GM12878 (cell line): Measurements from ENCODE around the gene NAP1L4. TPM values are rescaled to one million over a fixed set of nuclear protein-coding genes. Genes with fewer than 3 reads are reported as not detected.

ENCODE experiments used
- ATAC-seq: fragments of 200-7000 bp; cut with Tn5 transposase; 3 replicates; pipeline ENCODE4 v1.9.1; 2020; ENCODE audit warnings: mild to moderate bottlenecking, moderate library complexity
- BruUV-seq: library from RNA; stranded (reverse); fragments of 400-500 nt; replicated peaks from 2 replicates; lab custom pipeline; 2021; lab: Mats Ljungman, UMichigan
- CTCF ChIA-PET: fragments of 300-600 bp; sonication (Branson Sonifier 250); formaldehyde crosslinking; extraction: SDS; loops from one replicate; lab custom pipeline; 2021; ENCODE audit warnings: inconsistent platforms; lab: Yijun Ruan, JAX
- POLR2A ChIA-PET: fragments of 350-600 bp; formaldehyde crosslinking; extraction: SDS; loops from one replicate; lab custom pipeline; 2021; ENCODE audit warnings: inconsistent platforms; lab: Charles Lee
- RAD21 ChIA-PET: fragments of 300-600 bp; sonication (Branson Sonifier 250); formaldehyde crosslinking; loops from one replicate; lab custom pipeline; 2023; ENCODE audit warnings: antibody characterized with exemption; ENCODE audit not compliant: unreplicated experiment; lab: Charles Lee
- SMC1A ChIA-PET: fragments of 300-600 bp; sonication (Branson Sonifier 250); formaldehyde crosslinking; loops from one replicate; lab custom pipeline; 2023; ENCODE audit not compliant: unreplicated experiment, uncharacterized antibody; lab: Charles Lee
- DNase-seq: peaks from one replicate; pipeline ENCODE4 v3.0.0-alpha.2; 2011; ENCODE audit warnings: low read depth, low spot score
- FAIRE-seq: peaks from 3 replicates; lab custom pipeline; 2011; peaks lifted over from hg19 to GRCh38; lab: Jason Lieb, UNC
- H2AFZ ChIP-seq: 2 replicates; pipeline ENCODE4 v1.6.0; 2011; ENCODE audit warnings: low read depth, low read length, control low read depth; ENCODE audit not compliant: control insufficient read depth
- H3K27ac ChIP-seq: 2 replicates; pipeline ENCODE4 v1.5.1; 2011; ENCODE audit warnings: control low read depth; ENCODE audit not compliant: control insufficient read depth, insufficient read depth
- H3K27me3 ChIP-seq, 2 experiments: replicated peaks in 1 of 2; 2 replicates each; pipeline versions ENCODE4 v1.6.0 to v1.6.1; 2011; ENCODE audit warnings: low read length in 1 of 2; ENCODE audit not compliant: control insufficient read depth in 2 of 2, insufficient read depth in 2 of 2
- H3K36me3 ChIP-seq, 2 experiments: 2 replicates each; pipeline ENCODE4 v1.5.1; 2011; ENCODE audit warnings: low read length in 1 of 2; ENCODE audit not compliant: control insufficient read depth in 2 of 2, insufficient read depth in 2 of 2
- H3K4me1 ChIP-seq: 2 replicates; pipeline ENCODE4 v1.6.1; 2011; ENCODE audit warnings: mild to moderate bottlenecking, low read length, moderate library complexity, mixed read lengths; ENCODE audit not compliant: control insufficient read depth, insufficient read depth
- H3K4me2 ChIP-seq: 2 replicates; pipeline ENCODE4 v1.6.0; 2011; ENCODE audit warnings: control low read depth; ENCODE audit not compliant: control insufficient read depth, insufficient read depth
- H3K4me3 ChIP-seq: fragments of 200-600 bp; sonication (generic); 2 replicates; pipeline ENCODE4 v1.5.1; 2016
- H3K79me2 ChIP-seq: 2 replicates; pipeline ENCODE4 v1.6.0; 2011; ENCODE audit warnings: low read length; ENCODE audit not compliant: control insufficient read depth, insufficient read depth
- H3K9ac ChIP-seq: 2 replicates; pipeline ENCODE4 v1.8.0; 2011; ENCODE audit warnings: low read length, control low read depth, mixed read lengths; ENCODE audit not compliant: control insufficient read depth, insufficient read depth
- H3K9me3 ChIP-seq: replicated peaks from 3 replicates; pipeline ENCODE4 v1.5.1; 2011; ENCODE audit warnings: mild to moderate bottlenecking, low read length; ENCODE audit not compliant: control insufficient read depth, insufficient read depth
- H4K20me1 ChIP-seq: 2 replicates; pipeline ENCODE4 v1.6.0; 2011; ENCODE audit not compliant: control insufficient read depth, insufficient read depth
- BMI1 ChIP-seq: fragments of 450-650 bp; IDR thresholded peaks from 2 replicates; pipeline ENCODE4 v1.6.1; 2016; ENCODE audit warnings: mild to moderate bottlenecking, moderate library complexity, borderline replicate concordance
- EZH2 ChIP-seq: IDR thresholded peaks from 2 replicates; pipeline ENCODE4 v1.6.1; 2012; ENCODE audit warnings: low read depth, mild to moderate bottlenecking, control low read depth, inconsistent platforms, low read length, borderline replicate concordance; ENCODE audit not compliant: control insufficient read depth
- IKZF2 ChIP-seq, 2 experiments: fragments of 450-650 bp; IDR thresholded peaks; 2 replicates each; pipeline ENCODE4 v1.6.1; 2017; ENCODE audit warnings: mild to moderate bottlenecking in 2 of 2, moderate library complexity in 2 of 2
- NFXL1 ChIP-seq: fragments of 450-650 bp; IDR thresholded peaks from 2 replicates; pipeline ENCODE4 v1.6.1; 2017; ENCODE audit warnings: antibody characterized with exemption, mild to moderate bottlenecking, borderline replicate concordance
- PAX8 ChIP-seq: fragments of 450-650 bp; IDR thresholded peaks from 2 replicates; pipeline ENCODE4 v1.6.1; 2017; ENCODE audit warnings: mild to moderate bottlenecking, moderate library complexity
- RELA ChIP-seq: fragments of 450-650 bp; IDR thresholded peaks from 2 replicates; pipeline ENCODE4 v1.8.0; 2014; ENCODE audit warnings: borderline replicate concordance; ENCODE audit not compliant: partially characterized antibody
- SPI1 ChIP-seq: IDR thresholded peaks from 2 replicates; pipeline ENCODE4 v1.6.1; 2011; ENCODE audit warnings: low read depth, mild to moderate bottlenecking, low read length, moderate library complexity, borderline replicate concordance; ENCODE audit not compliant: insufficient read depth
- STAT3 ChIP-seq: IDR thresholded peaks from 2 replicates; pipeline ENCODE4 v1.6.1; 2011; ENCODE audit warnings: low read depth, low read length, improper control_type of control experiment
- WGBS: methylation state at CpG from one replicate; pipeline ENCODE4 v1.1.6; 2016; ENCODE audit warnings: low lambda C conversion rate; ENCODE audit not compliant: insufficient replicate concordance, insufficient coverage; ENCODE audit errors: missing lambda C conversion rate; 5-methylcytosine and 5-hydroxymethylcytosine counted together
- in situ Hi-C: fragments of 300-500 bp; cut with MboI; formaldehyde crosslinking; loops from 9 replicates; pipeline ENCODE4 v1.14.3; 2018; ENCODE audit warnings: mixed read lengths
- intact Hi-C: fragments of 100-400 bp; cut with micrococcal nuclease; formaldehyde crosslinking; loops from one replicate; pipeline ENCODE4 v1.14.2; 2022; ENCODE audit not compliant: unreplicated experiment
- polyA plus RNA-seq, 11 experiments: library from polyadenylated mRNA; depleted of rRNA in 4 of 11; unstranded in 6 of 11; stranded (reverse) in 5 of 11; fragments of >200 nt; fragmentation: Nextera tagmentation in 4 of 11; fragmentation: Illumina TruSeq in 1 of 11; extraction: Ambion mirVana in 4 of 11; extraction: Trizol in 1 of 11; gene quantifications; 1 replicate in 1 of 11; 2 replicates in 10 of 11; pipeline versions ENCODE4 v1.2.1 to v1.2.3, GENCODE V29; 2011 to 2016; ENCODE audit warnings: inconsistent platforms in 2 of 11, missing spikeins in 2 of 11, low read depth in 1 of 11
- total RNA-seq, 4 experiments: library from RNA; depleted of rRNA in 3 of 4; stranded (reverse); fragments of >200 nt in 3 of 4; fragmentation: Illumina TruSeq in 1 of 4; extraction: Trizol in 1 of 4; gene quantifications; 2 replicates each; pipeline versions ENCODE4 v1.2.1 to v1.2.3, GENCODE V29; 2013 to 2021
- TF ChIP-seq, protein P1 (sequence below): fragments of 450-650 bp; IDR thresholded peaks from 2 replicates; pipeline ENCODE4 v1.6.1; 2017; ENCODE audit warnings: mild to moderate bottlenecking, moderate library complexity
- TF ChIP-seq, protein P2 (sequence below): fragments of 450-650 bp; IDR thresholded peaks from 2 replicates; pipeline ENCODE4 v1.6.1; 2017; ENCODE audit warnings: mild to moderate bottlenecking, moderate library complexity
- TF ChIP-seq, protein P3 (sequence below): fragments of 450-650 bp; IDR thresholded peaks from 2 replicates; pipeline ENCODE4 v1.6.1; 2017; ENCODE audit warnings: mild to moderate bottlenecking
- TF ChIP-seq, protein P4 (sequence below): IDR thresholded peaks from 2 replicates; pipeline ENCODE4 v1.6.1; 2011; ENCODE audit warnings: low read depth, low read length, improper control_type of control experiment, borderline replicate concordance

The NAP1L4 gene
- total and polyA plus RNA-seq, 10 of the 15 experiments (the other 5 are each of a cell fraction or from before 2014, with no cell fraction given), result 24.8 to 198 (median 114) TPM

DNA sequence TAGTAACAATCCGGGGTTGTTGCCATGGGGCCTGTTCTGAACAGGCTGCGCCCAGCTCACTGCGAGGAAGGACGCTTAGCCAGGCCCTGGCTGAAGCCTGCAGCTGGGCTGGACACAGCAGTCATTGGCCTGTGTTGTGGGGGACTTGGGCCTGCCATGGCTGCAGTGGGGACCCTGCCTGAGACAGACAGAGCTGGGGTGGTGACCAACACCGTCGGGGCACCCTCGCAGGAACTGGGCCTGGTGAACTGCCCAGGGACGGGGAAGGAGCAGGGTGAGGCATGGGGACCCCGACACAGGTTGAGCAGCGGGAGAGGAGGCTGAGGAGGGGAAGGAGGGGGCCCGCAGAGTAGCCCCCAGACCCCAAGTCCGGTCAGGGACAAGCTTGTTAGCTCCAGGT, 71.8 kb downstream of the NAP1L4 start:
- ChIA-PET POLR2A (interaction anchor here (0.7 kb wide), 2 partner anchors 8 to 92 kb away, joined by 3 read pairs; no protein-coding TSS in a partner anchor), CTCF (no interaction called here), RAD21 (no interaction called here), SMC1A (interaction anchor here (0.7 to 0.8 kb wide), 2 partner anchors 171 to 389 kb away, joined by 3 read pairs; no protein-coding TSS in a partner anchor)
- BruUV-seq, result no TSS peak
- no peak overlapping the region for H3K9ac ChIP-seq
- no peak for ATAC-seq
- FAIRE-seq, result no peak
- no peaks in the 10 kb centered on the region for H3K79me2 ChIP-seq
- intact Hi-C loops (no loop called here), in situ Hi-C loops (no loop called here)
- H3K4me2 ChIP-seq, result no peak overlapping the region
- no peaks in the 10 kb centered on the region for H3K27me3 ChIP-seq
- H2AFZ ChIP-seq, result no peak overlapping the region
- H3K4me3 ChIP-seq, result no peak overlapping the region
- H3K36me3 ChIP-seq, result no peaks in the 10 kb centered on the region
- H3K4me1 ChIP-seq, result no peaks in the 10 kb centered on the region
- H4K20me1 ChIP-seq, result no peaks in the 10 kb centered on the region
- no peak for DNase-seq
- 64% methylated on average over 11 of the region's 12 CpGs for WGBS
- no peaks in the 10 kb centered on the region for H3K9me3 ChIP-seq
- no peak overlapping the region for H3K27ac ChIP-seq
- TF ChIP-seq BMI1 (no peak), RELA (no peak), IKZF2 (IDR thresholded peaks at IDR 0.05) (no peak), NFXL1 (no peak), SPI1 (no peak), PAX8 (no peak), STAT3 (no peak), EZH2 (no peak)
- TF ChIP-seq, protein P1, sequence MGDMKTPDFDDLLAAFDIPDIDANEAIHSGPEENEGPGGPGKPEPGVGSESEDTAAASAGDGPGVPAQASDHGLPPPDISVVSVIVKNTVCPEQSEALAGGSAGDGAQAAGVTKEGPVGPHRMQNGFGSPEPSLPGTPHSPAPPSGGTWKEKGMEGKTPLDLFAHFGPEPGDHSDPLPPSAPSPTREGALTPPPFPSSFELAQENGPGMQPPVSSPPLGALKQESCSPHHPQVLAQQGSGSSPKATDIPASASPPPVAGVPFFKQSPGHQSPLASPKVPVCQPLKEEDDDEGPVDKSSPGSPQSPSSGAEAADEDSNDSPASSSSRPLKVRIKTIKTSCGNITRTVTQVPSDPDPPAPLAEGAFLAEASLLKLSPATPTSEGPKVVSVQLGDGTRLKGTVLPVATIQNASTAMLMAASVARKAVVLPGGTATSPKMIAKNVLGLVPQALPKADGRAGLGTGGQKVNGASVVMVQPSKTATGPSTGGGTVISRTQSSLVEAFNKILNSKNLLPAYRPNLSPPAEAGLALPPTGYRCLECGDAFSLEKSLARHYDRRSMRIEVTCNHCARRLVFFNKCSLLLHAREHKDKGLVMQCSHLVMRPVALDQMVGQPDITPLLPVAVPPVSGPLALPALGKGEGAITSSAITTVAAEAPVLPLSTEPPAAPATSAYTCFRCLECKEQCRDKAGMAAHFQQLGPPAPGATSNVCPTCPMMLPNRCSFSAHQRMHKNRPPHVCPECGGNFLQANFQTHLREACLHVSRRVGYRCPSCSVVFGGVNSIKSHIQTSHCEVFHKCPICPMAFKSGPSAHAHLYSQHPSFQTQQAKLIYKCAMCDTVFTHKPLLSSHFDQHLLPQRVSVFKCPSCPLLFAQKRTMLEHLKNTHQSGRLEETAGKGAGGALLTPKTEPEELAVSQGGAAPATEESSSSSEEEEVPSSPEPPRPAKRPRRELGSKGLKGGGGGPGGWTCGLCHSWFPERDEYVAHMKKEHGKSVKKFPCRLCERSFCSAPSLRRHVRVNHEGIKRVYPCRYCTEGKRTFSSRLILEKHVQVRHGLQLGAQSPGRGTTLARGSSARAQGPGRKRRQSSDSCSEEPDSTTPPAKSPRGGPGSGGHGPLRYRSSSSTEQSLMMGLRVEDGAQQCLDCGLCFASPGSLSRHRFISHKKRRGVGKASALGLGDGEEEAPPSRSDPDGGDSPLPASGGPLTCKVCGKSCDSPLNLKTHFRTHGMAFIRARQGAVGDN, result no peak
- TF ChIP-seq, protein P2, sequence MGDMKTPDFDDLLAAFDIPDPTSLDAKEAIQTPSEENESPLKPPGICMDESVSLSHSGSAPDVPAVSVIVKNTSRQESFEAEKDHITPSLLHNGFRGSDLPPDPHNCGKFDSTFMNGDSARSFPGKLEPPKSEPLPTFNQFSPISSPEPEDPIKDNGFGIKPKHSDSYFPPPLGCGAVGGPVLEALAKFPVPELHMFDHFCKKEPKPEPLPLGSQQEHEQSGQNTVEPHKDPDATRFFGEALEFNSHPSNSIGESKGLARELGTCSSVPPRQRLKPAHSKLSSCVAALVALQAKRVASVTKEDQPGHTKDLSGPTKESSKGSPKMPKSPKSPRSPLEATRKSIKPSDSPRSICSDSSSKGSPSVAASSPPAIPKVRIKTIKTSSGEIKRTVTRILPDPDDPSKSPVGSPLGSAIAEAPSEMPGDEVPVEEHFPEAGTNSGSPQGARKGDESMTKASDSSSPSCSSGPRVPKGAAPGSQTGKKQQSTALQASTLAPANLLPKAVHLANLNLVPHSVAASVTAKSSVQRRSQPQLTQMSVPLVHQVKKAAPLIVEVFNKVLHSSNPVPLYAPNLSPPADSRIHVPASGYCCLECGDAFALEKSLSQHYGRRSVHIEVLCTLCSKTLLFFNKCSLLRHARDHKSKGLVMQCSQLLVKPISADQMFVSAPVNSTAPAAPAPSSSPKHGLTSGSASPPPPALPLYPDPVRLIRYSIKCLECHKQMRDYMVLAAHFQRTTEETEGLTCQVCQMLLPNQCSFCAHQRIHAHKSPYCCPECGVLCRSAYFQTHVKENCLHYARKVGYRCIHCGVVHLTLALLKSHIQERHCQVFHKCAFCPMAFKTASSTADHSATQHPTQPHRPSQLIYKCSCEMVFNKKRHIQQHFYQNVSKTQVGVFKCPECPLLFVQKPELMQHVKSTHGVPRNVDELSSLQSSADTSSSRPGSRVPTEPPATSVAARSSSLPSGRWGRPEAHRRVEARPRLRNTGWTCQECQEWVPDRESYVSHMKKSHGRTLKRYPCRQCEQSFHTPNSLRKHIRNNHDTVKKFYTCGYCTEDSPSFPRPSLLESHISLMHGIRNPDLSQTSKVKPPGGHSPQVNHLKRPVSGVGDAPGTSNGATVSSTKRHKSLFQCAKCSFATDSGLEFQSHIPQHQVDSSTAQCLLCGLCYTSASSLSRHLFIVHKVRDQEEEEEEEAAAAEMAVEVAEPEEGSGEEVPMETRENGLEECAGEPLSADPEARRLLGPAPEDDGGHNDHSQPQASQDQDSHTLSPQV, result no peak
- TF ChIP-seq, protein P3, sequence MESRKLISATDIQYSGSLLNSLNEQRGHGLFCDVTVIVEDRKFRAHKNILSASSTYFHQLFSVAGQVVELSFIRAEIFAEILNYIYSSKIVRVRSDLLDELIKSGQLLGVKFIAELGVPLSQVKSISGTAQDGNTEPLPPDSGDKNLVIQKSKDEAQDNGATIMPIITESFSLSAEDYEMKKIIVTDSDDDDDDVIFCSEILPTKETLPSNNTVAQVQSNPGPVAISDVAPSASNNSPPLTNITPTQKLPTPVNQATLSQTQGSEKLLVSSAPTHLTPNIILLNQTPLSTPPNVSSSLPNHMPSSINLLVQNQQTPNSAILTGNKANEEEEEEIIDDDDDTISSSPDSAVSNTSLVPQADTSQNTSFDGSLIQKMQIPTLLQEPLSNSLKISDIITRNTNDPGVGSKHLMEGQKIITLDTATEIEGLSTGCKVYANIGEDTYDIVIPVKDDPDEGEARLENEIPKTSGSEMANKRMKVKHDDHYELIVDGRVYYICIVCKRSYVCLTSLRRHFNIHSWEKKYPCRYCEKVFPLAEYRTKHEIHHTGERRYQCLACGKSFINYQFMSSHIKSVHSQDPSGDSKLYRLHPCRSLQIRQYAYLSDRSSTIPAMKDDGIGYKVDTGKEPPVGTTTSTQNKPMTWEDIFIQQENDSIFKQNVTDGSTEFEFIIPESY, result no peak
- TF ChIP-seq, protein P4, sequence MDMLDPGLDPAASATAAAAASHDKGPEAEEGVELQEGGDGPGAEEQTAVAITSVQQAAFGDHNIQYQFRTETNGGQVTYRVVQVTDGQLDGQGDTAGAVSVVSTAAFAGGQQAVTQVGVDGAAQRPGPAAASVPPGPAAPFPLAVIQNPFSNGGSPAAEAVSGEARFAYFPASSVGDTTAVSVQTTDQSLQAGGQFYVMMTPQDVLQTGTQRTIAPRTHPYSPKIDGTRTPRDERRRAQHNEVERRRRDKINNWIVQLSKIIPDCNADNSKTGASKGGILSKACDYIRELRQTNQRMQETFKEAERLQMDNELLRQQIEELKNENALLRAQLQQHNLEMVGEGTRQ, result no peak
